Left ventricle myocardium inferior (tissue), 1 donor: ENCODE data around the gene BCAS4. TPM values are rescaled to one million over a fixed set of nuclear protein-coding genes. Genes with fewer than 3 reads are reported as not detected.
"Not testable (repeated sequence)": the region's sequence is repeated elsewhere in the genome, so short reads cannot be mapped to it uniquely, and the experiment has no call there.

ENCODE experiments used
- DNase-seq: peaks from one replicate; pipeline ENCODE4 v3.0.0-alpha.2; 2020
- H3K27ac ChIP-seq: fragments of 200-600 bp; replicated peaks from 2 replicates; pipeline ENCODE4 v1.8.0; 2021
- H3K27me3 ChIP-seq: fragments of 200-600 bp; 2 replicates; pipeline ENCODE4 v1.8.0; 2021; ENCODE audit warnings: low read depth
- H3K36me3 ChIP-seq: fragments of 200-600 bp; 2 replicates; pipeline ENCODE4 v1.8.0; 2021
- H3K4me1 ChIP-seq: fragments of 200-600 bp; 2 replicates; pipeline ENCODE4 v1.8.0; 2021
- H3K4me3 ChIP-seq: fragments of 200-600 bp; 2 replicates; pipeline ENCODE4 v1.8.0; 2021; ENCODE audit warnings: mild to moderate bottlenecking, moderate library complexity
- H3K9me3 ChIP-seq: fragments of 200-600 bp; replicated peaks from 2 replicates; pipeline ENCODE4 v1.8.0; 2021
- CTCF ChIP-seq: fragments of 200-600 bp; IDR thresholded peaks from 2 replicates; pipeline ENCODE4 v1.8.0; 2021; ENCODE audit warnings: antibody characterized with exemption, mild to moderate bottlenecking, borderline replicate concordance
- intact Hi-C: fragments of 100-400 bp; cut with micrococcal nuclease; formaldehyde crosslinking; loops from one replicate; pipeline ENCODE4 v1.11.0; 2022
- total RNA-seq: library from RNA; stranded (reverse); fragmentation: NEBNext Ultra II Directional; extraction: Animal tissue kit (Norgen Biotek cat#: 25700); gene quantifications from one replicate; pipeline ENCODE4 v1.2.1, GENCODE V29; 2021
- donor health status: DM: no; HTN: yes; CAD: no; lungs with severe emphysema.

Gene BCAS4
- total RNA-seq, 1 donor from 2014 or later: 2.1 TPM

GRCh38 chr20:50758992-50759391 is 35.9 kb upstream of the BCAS4 start:
- Histone ChIP-seq H3K4me3 (no peak overlapping the region), H3K36me3 (no peaks in the 10 kb centered on the region), H3K4me1 (peaks cover 17% of the 10 kb centered on the region), H3K27ac (no peak overlapping the region), H3K9me3 (no peaks in the 10 kb centered on the region), H3K27me3 (no peaks in the 10 kb centered on the region)
- no peak for TF ChIP-seq CTCF
- intact Hi-C loops: loop anchor here (10.0 kb wide), 1 partner anchor 134 kb away; no protein-coding TSS in a partner anchor
- no peak for DNase-seq

GRCh38 chr20:50759678-50760077 is 35.2 kb upstream of the BCAS4 start:
- Histone ChIP-seq H3K4me1 (peaks cover 17% of the 10 kb centered on the region), H3K9me3 (no peaks in the 10 kb centered on the region), H3K36me3 (no peaks in the 10 kb centered on the region), H3K27ac (no peak overlapping the region), H3K27me3 (no peaks in the 10 kb centered on the region), H3K4me3 (no peak overlapping the region)
- intact Hi-C loops: loop anchor here (10.0 kb wide), 1 partner anchor 135 kb away; no protein-coding TSS in a partner anchor
- TF ChIP-seq CTCF: no peak
- DNase-seq: no peak

GRCh38 chr20:50762045-50762422 is 32.8 kb upstream of the BCAS4 start:
- Histone ChIP-seq H3K4me3 (no peak overlapping the region), H3K27me3 (no peaks in the 10 kb centered on the region), H3K27ac (peak overlapping the region; percentile 72), H3K4me1 (peaks cover 17% of the 10 kb centered on the region), H3K9me3 (no peaks in the 10 kb centered on the region), H3K36me3 (no peaks in the 10 kb centered on the region)
- intact Hi-C loops: no loop called here
- no peak for TF ChIP-seq CTCF
- DNase-seq: no peak

- peak; percentile 82 for DNase-seq
- peaks cover 17% of the 10 kb centered on the region for H3K4me1 ChIP-seq
- no peaks in the 10 kb centered on the region for H3K36me3 ChIP-seq
- TF ChIP-seq CTCF: peak; percentile 11
- peak overlapping the region; percentile 72 for H3K27ac ChIP-seq
- no peaks in the 10 kb centered on the region for H3K27me3 ChIP-seq
- no peak overlapping the region for H3K4me3 ChIP-seq
- no peaks in the 10 kb centered on the region for H3K9me3 ChIP-seq
- intact Hi-C loops: no loop called here
Measured at GRCh38 chr20:50762435-50763220, 32.2 kb upstream of the BCAS4 start.

- intact Hi-C loops, H3K36me3 ChIP-seq, H3K27me3 ChIP-seq, DNase-seq, H3K9me3 ChIP-seq, H3K4me3 ChIP-seq: not testable (repeated sequence)
- Histone ChIP-seq H3K27ac (peak overlapping the region; percentile 72), H3K4me1 (peaks cover 17% of the 10 kb centered on the region)
Measured at GRCh38 chr20:50763550-50764458, 31.1 kb upstream of the BCAS4 start.

- DNase-seq, H3K27ac ChIP-seq, H3K9me3 ChIP-seq, intact Hi-C loops, H3K36me3 ChIP-seq, H3K27me3 ChIP-seq, H3K4me3 ChIP-seq: not testable (repeated sequence)
- peaks cover 17% of the 10 kb centered on the region for H3K4me1 ChIP-seq
Measured at GRCh38 chr20:50765251-50765650, 29.6 kb upstream of the BCAS4 start.
